CD4-positive, alpha-beta memory T cell (primary cell): Measurements from ENCODE around the gene ESD. TPM values are rescaled to one million over a fixed set of nuclear protein-coding genes. Genes with fewer than 3 reads are reported as not detected.
"Not testable (repeated sequence)": the region's sequence is repeated elsewhere in the genome, so short reads cannot be mapped to it uniquely, and the experiment has no call there.

Source experiments
- CTCF ChIA-PET: fragments of 350-600 bp; sonication (Branson Sonifier 250); formaldehyde crosslinking; loops from one replicate; lab custom pipeline; 2021; ENCODE audit warnings: inconsistent platforms; ENCODE audit not compliant: partially characterized antibody; lab: Charles Lee
- POLR2A ChIA-PET: fragments of 350-600 bp; sonication (Branson Sonifier 250); formaldehyde crosslinking; loops from one replicate; lab custom pipeline; 2021; ENCODE audit not compliant: partially characterized antibody; lab: Charles Lee
- DNase-seq, 5 donors: peaks; one replicate each; pipeline versions ENCODE4 v3.0.0 to v3.0.0-alpha.2; 2020 to 2022; ENCODE audit warnings: mixed read lengths in 1 of 5
- H3K27ac ChIP-seq: one replicate; pipeline ENCODE4 v1.7.0; 2013; ENCODE audit warnings: low read depth, low read length
- H3K27me3 ChIP-seq: 2 replicates; pipeline ENCODE4 v1.7.0; 2013; ENCODE audit warnings: mild to moderate bottlenecking, low read length, moderate library complexity; ENCODE audit not compliant: insufficient read depth
- H3K36me3 ChIP-seq: 2 replicates; pipeline ENCODE4 v1.7.0; 2013; ENCODE audit warnings: mild to moderate bottlenecking, low read length, moderate library complexity; ENCODE audit not compliant: insufficient read depth
- H3K4me1 ChIP-seq: 2 replicates; pipeline ENCODE4 v1.7.0; 2013; ENCODE audit warnings: mild to moderate bottlenecking, low read length, moderate library complexity; ENCODE audit not compliant: insufficient read depth
- H3K4me3 ChIP-seq, 2 donors: one replicate each; pipeline ENCODE4 v1.7.0; 2013; ENCODE audit warnings: low read length in 2 of 2, mild to moderate bottlenecking in 1 of 2
- H3K9me3 ChIP-seq, 2 donors: one replicate each; pipeline ENCODE4 v1.7.0; 2013; ENCODE audit warnings: low read length in 2 of 2, control low read depth in 1 of 2; ENCODE audit not compliant: control insufficient read depth in 1 of 2
- H3K27ac Mint-ChIP-seq, 7 donors: one replicate each; pipeline ENCODE4 v1.8.0; 2020 to 2021; ENCODE audit warnings: mixed read lengths in 7 of 7, mild to moderate bottlenecking in 6 of 7, inconsistent platforms in 3 of 7, moderate library complexity in 3 of 7
- H3K27me3 Mint-ChIP-seq, 2 donors: one replicate each; pipeline ENCODE4 v1.8.0; 2020 to 2021; ENCODE audit warnings: mixed read lengths in 2 of 2
- H3K36me3 Mint-ChIP-seq, 2 donors: one replicate each; pipeline ENCODE4 v1.8.0; 2020 to 2021; ENCODE audit warnings: mixed read lengths in 2 of 2, inconsistent platforms in 1 of 2, mild to moderate bottlenecking in 1 of 2
- H3K4me1 Mint-ChIP-seq, 4 donors: one replicate each; pipeline ENCODE4 v1.8.0; 2020 to 2021; ENCODE audit warnings: mixed read lengths in 4 of 4, mild to moderate bottlenecking in 1 of 4
- H3K4me3 Mint-ChIP-seq, 8 donors: one replicate each; pipeline ENCODE4 v1.8.0; 2020 to 2021; ENCODE audit warnings: mixed read lengths in 8 of 8, mild to moderate bottlenecking in 7 of 8, moderate library complexity in 6 of 8, inconsistent platforms in 3 of 8
- H3K9me3 Mint-ChIP-seq, 8 donors: one replicate each; pipeline ENCODE4 v1.8.0; 2020 to 2021; ENCODE audit warnings: mixed read lengths in 8 of 8, mild to moderate bottlenecking in 5 of 8, inconsistent platforms in 3 of 8, moderate library complexity in 1 of 8
- intact Hi-C: fragments of 100-400 bp; cut with micrococcal nuclease; formaldehyde crosslinking; loops from one replicate; pipeline ENCODE4 v1.15.1; 2023
- polyA plus RNA-seq, 2 donors: library from polyadenylated mRNA; unstranded; fragments of 300-500 nt; fragmentation: Illumina TruSeq; gene quantifications; one replicate each; pipeline ENCODE4 v1.2.3, GENCODE V29; 2021
- total RNA-seq, 2 experiments: library from RNA; stranded (reverse); gene quantifications; one replicate each; pipeline ENCODE4 v1.2.3, GENCODE V29; 2021

Gene ESD
- total and polyA plus RNA-seq, 4 experiments from 2014 or later: 57.5 to 136 (median 95.1) TPM

DNA sequence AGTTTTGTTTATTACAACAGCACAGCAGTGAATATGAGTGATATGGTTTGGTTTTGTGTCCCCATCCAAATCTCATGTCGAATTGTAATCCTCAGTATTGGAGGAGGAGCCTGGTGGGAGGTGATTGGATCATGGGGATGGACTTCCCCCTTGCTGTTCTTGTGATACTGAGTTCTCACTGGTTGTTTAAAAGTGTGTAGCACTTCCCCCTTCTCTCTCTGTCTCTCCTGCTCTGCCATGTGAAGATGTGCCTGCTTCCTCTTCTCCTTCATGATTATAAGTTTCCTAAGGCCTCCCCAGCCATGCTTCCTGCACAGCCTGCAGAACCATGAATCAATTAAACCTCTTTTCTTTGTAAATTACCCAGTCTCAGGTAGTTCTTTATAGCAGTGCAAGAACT is 8.0 kb upstream of the ESD start:
- CTCF ChIA-PET, H3K27ac Mint-ChIP-seq, H3K27ac ChIP-seq: not testable (repeated sequence)

DNA sequence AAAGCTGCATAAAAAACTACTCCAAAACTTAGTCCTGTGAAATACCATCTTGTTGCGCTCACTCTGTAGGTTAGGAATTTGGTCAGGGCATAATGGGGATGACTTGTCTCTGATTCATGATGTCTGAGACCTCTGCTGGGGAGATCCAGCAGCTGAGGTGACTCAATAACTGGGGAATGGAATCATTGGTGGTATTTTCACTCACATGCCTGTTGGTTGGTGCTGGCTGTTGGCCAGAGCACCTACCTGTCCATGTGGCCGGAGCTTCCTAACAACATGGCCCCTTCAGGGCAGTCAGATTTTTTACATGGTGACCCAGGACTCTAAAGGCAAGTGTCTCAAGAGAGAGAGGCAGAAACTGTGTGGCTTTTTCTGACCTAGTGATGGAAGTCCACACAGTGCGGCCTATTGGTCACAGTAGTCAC is 7.4 kb upstream of the ESD start:
- Histone ChIP-seq H3K27ac (no peak overlapping the region), H3K4me1 (no peaks in the 10 kb centered on the region), H3K36me3 (no peaks in the 10 kb centered on the region), H3K9me3 (no peaks in the 10 kb centered on the region), H3K4me3 (no peak overlapping the region), H3K27me3 (no peaks in the 10 kb centered on the region)
- no peaks in the 10 kb centered on the region for H3K36me3 Mint-ChIP-seq
- intact Hi-C loops: no loop called here
- CTCF ChIA-PET: no interaction called here
- peaks cover 1 to 3% of the 10 kb centered on the region in 2 donors for H3K27me3 Mint-ChIP-seq
- DNase-seq: no peak
- no peak overlapping the region for H3K27ac Mint-ChIP-seq
- POLR2A ChIA-PET: no interaction called here
- H3K4me3 Mint-ChIP-seq: no peak overlapping the region
- no peaks in the 10 kb centered on the region for H3K4me1 Mint-ChIP-seq
- no peaks in the 10 kb centered on the region for H3K9me3 Mint-ChIP-seq

More for the DNA sequence above, 8.0 kb upstream of the ESD start:
- H3K36me3 ChIP-seq, H3K4me1 ChIP-seq, H3K4me3 Mint-ChIP-seq, H3K36me3 Mint-ChIP-seq, H3K27me3 Mint-ChIP-seq, H3K4me3 ChIP-seq, H3K4me1 Mint-ChIP-seq, H3K27me3 ChIP-seq, POLR2A ChIA-PET, DNase-seq, H3K9me3 Mint-ChIP-seq, H3K9me3 ChIP-seq, intact Hi-C loops: not testable (repeated sequence)

DNA sequence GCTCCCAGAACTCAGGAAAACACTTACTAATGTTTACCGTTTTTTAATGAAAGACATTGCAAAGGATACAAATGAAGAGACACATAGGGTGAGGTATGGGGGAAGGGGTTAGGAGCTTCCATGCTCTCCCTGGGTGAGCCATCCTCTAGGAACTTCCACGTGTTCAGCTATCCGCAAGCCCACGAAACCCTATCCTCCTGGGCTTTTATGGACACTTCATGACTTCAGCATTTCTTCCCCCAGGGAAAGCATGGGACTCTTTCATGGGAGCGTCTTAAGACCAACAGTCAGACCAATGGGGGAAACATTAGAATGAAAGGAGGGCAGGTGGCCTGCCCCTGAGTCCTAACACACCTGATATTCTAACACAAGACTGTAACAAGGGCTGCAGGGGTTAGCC is 6.6 kb upstream of the ESD start:
- Mint-ChIP-seq H3K4me1 (no peaks in the 10 kb centered on the region), H3K4me3 (peak overlapping the region in 1 of 8 donors; percentile 15), H3K27me3 (peaks cover 1 to 3% of the 10 kb centered on the region in 2 donors), H3K27ac (no peak overlapping the region), H3K36me3 (no peaks in the 10 kb centered on the region), H3K9me3 (no peaks in the 10 kb centered on the region)
- no peaks in the 10 kb centered on the region for H3K27me3 ChIP-seq
- no peaks in the 10 kb centered on the region for H3K36me3 ChIP-seq
- no peak overlapping the region for H3K27ac ChIP-seq
- no peak overlapping the region for H3K4me3 ChIP-seq
- H3K9me3 ChIP-seq: no peaks in the 10 kb centered on the region
- H3K4me1 ChIP-seq: no peaks in the 10 kb centered on the region
- intact Hi-C loops: no loop called here
- ChIA-PET POLR2A (no interaction called here), CTCF (no interaction called here)
- no peak for DNase-seq

DNA sequence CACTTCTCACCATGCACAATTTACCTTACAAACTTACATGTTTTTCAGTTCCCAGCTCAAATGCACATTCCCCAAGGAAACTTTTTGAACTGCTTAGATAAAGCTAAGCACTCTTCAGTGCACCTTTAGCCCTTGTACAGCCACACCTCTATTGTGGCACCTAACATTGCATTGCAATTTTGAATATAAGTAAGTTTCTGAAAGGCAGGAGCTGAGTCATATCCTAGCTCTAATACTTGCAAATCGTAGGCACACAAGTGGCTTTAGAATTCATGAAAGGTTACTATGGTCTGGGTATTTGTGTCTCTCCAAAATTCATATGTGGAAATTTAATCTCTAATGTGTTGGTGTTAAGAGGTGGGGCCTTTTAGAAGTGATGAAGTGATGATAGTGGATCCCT is 4.9 kb upstream of the ESD start:
- Histone ChIP-seq H3K27me3 (no peaks in the 10 kb centered on the region), H3K4me1 (peaks cover 9% of the 10 kb centered on the region), H3K4me3 (no peak overlapping the region), H3K36me3 (no peaks in the 10 kb centered on the region), H3K9me3 (no peaks in the 10 kb centered on the region), H3K27ac (no peak overlapping the region)
- Mint-ChIP-seq H3K4me3 (no peak overlapping the region), H3K36me3 (peaks cover 0 to 5% of the 10 kb centered on the region in 2 donors), H3K9me3 (no peaks in the 10 kb centered on the region), H3K27ac (no peak overlapping the region), H3K27me3 (peaks cover 0 to 1% of the 10 kb centered on the region in 2 donors), H3K4me1 (peaks cover 2 to 11% (median 6%) of the 10 kb centered on the region in 4 donors)
- no peak for DNase-seq
- intact Hi-C loops: no loop called here
- ChIA-PET CTCF (no interaction called here), POLR2A (no interaction called here)

DNA sequence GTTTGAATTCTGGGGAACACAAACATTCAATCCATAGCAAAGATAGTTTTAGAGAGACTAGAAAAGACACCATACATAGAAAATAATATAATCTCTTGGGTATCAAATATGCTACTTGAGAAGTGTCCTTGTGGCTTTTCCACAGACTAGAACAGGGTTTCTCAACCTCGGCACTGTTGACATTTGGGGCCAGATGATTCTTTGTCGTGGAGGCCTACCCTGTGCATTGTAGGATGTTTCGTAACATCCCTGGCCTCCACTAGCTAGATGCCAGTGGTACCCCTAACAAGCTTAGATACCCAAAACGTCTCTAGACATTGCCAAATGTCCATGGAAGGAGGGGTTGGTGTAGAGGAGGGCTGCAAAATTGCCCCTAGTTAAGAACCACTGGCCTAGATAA is 2.2 kb upstream of the ESD start:
- CTCF ChIA-PET: no interaction called here
- H3K27ac ChIP-seq: no peak overlapping the region
- Mint-ChIP-seq H3K27ac (peak overlapping the region in 1 of 7 donors; percentile 11), H3K4me3 (peak overlapping the region in 2 of 8 donors; percentile 8 to 54), H3K4me1 (peaks cover 16 to 36% (median 27%) of the 10 kb centered on the region in 4 donors), H3K27me3 (peaks cover 0 to 1% of the 10 kb centered on the region in 2 donors), H3K9me3 (no peaks in the 10 kb centered on the region), H3K36me3 (peaks cover 0 to 11% of the 10 kb centered on the region in 2 donors)
- no peak overlapping the region for H3K4me3 ChIP-seq
- intact Hi-C loops: loop anchor here (5.0 to 10.0 kb wide), 2 partner anchors 747 to 1884 kb away; partner anchors contain the start of gene ZC3H13
- H3K4me1 ChIP-seq: peaks cover 32% of the 10 kb centered on the region
- DNase-seq: no peak
- no peaks in the 10 kb centered on the region for H3K9me3 ChIP-seq
- POLR2A ChIA-PET: no interaction called here
- no peaks in the 10 kb centered on the region for H3K27me3 ChIP-seq
- no peaks in the 10 kb centered on the region for H3K36me3 ChIP-seq

DNA sequence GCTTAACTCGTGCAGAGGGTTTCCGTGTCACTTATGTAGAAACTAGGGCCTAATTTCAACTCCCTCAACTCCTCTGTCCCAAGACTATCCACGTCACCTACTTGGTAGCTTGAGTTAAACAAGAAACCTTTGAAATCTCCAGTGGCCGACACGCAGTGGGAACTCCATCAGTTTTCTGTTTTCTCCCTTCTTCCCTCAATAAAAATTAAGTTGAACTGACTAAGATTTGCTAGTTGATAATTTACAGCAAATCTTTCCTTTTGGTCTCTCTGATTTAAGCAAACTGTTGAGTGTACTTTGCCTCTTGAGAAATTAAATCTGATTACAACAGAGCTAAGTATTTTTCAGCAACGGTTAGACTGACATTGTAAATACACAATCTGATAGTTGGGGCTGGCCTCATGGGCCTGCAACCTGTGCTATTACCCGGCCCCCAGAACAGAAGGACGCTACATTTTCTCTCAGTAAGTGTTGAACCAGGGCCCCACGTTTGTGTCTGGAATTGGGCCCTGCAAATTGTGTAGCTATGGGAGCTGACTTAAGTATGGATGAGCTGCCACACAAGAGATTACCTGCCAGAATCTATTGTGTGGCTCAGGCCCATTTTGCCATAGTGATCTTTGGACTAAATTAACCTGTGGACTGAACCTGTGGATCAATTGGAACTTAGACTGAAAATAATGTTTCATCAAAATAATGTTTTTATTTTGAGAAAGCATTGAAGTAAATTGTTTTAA is 708 bp upstream of the ESD start:
- Mint-ChIP-seq H3K36me3 (peaks cover 5 to 11% of the 10 kb centered on the region in 2 donors), H3K4me1 (peaks cover 21 to 45% (median 36%) of the 10 kb centered on the region in 4 donors), H3K4me3 (peak overlapping the region; percentile 90 to 99 (median 98)), H3K27ac (peak overlapping the region; percentile 93 to 99 (median 99)), H3K9me3 (no peaks in the 10 kb centered on the region), H3K27me3 (no peaks in the 10 kb centered on the region)
- peak in 2 of 5 donors; percentile 1 to 2 for DNase-seq
- CTCF ChIA-PET: interaction anchor here (0.8 to 1.0 kb wide), 2 partner anchors 9 to 246 kb away, joined by 3 to 4 read pairs; no protein-coding TSS in a partner anchor
- H3K36me3 ChIP-seq: no peaks in the 10 kb centered on the region
- intact Hi-C loops: loop anchor here (1.0 to 10.0 kb wide), 4 partner anchors 97 to 1883 kb away; partner anchors contain the start of gene ZC3H13
- no peaks in the 10 kb centered on the region for H3K27me3 ChIP-seq
- H3K4me3 ChIP-seq: peak overlapping the region; percentile 84 to 89
- peak overlapping the region; percentile 72 for H3K27ac ChIP-seq
- H3K4me1 ChIP-seq: peaks cover 44% of the 10 kb centered on the region
- POLR2A ChIA-PET: no interaction called here
- H3K9me3 ChIP-seq: no peaks in the 10 kb centered on the region

DNA sequence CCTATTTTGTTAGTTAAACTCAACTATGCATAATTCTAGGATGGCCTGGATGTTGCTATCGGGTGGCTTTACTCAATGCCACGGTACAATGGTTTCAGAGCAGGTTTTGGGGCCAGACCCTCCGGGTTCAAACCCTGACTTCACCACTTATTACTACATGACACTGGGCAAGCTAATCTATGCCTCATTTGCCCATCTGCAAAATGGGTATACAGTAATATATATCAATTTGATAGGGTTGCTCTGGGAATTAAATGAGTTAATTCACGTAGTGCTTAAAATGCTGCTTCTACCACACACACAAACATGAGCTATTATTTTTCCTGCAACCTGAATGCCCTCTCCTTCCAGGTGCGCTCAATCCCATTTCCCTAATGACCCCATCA is 839 bp downstream of the ESD start:
- H3K36me3 Mint-ChIP-seq: peaks cover 5 to 11% of the 10 kb centered on the region in 2 donors
- no peaks in the 10 kb centered on the region for H3K9me3 Mint-ChIP-seq
- Histone ChIP-seq H3K9me3 (no peaks in the 10 kb centered on the region), H3K27ac (peak overlapping the region; percentile 72), H3K27me3 (no peaks in the 10 kb centered on the region), H3K36me3 (no peaks in the 10 kb centered on the region), H3K4me1 (peaks cover 44% of the 10 kb centered on the region), H3K4me3 (peak overlapping the region; percentile 84 to 89)
- peaks cover 21 to 45% (median 36%) of the 10 kb centered on the region in 4 donors for H3K4me1 Mint-ChIP-seq
- POLR2A ChIA-PET: interaction anchor here (0.9 to 1.0 kb wide), 2 partner anchors 18 to 243 kb away, joined by 3 to 4 read pairs; partner anchors contain the start of gene LRCH1
- peak overlapping the region; percentile 93 to 99 (median 99) for H3K27ac Mint-ChIP-seq
- H3K4me3 Mint-ChIP-seq: peak overlapping the region; percentile 90 to 99 (median 98)
- no peaks in the 10 kb centered on the region for H3K27me3 Mint-ChIP-seq
- intact Hi-C loops: loop anchor here (5.0 to 10.0 kb wide), 2 partner anchors 744 to 1881 kb away; partner anchors contain the start of gene ZC3H13
- peak in 1 of 5 donors; percentile 2 for DNase-seq
- CTCF ChIA-PET: interaction anchor here (1.1 kb wide), 1 partner anchor 244 kb away, joined by 3 read pairs; no protein-coding TSS in a partner anchor
